OCI-LY1 (cell line): ENCODE data around the gene CLTB.

Experiments used
- H2AFZ ChIP-seq: fragments of 200-600 bp; sonication (generic), shearing (Covaris generic); 2 replicates; pipeline ENCODE4 v1.6.0; 2014; ENCODE audit warnings: antibody characterized with exemption, mild to moderate bottlenecking, low read length
- H3F3A ChIP-seq: fragments of 200-600 bp; sonication (generic), shearing (Covaris generic); 2 replicates; pipeline ENCODE4 v1.6.0; 2014; ENCODE audit warnings: mild to moderate bottlenecking, antibody characterized with exemption, low read length, moderate library complexity; ENCODE audit not compliant: insufficient read depth
- H3K27ac ChIP-seq: fragments of 200-600 bp; sonication (generic); 2 replicates; pipeline ENCODE4 v1.5.1; 2014; ENCODE audit warnings: low read length, mixed run types, mild to moderate bottlenecking, low read depth; ENCODE audit not compliant: poor library complexity, severe bottlenecking
- H3K27me3 ChIP-seq: fragments of 200-600 bp; sonication (generic); 2 replicates; pipeline ENCODE4 v1.6.0; 2014; ENCODE audit warnings: antibody characterized with exemption, mild to moderate bottlenecking, low read length, moderate library complexity; ENCODE audit not compliant: insufficient read depth
- H3K36me3 ChIP-seq: fragments of 200-600 bp; sonication (generic); 2 replicates; pipeline ENCODE4 v1.6.1; 2014; ENCODE audit warnings: mild to moderate bottlenecking, antibody characterized with exemption, low read length, moderate library complexity, mixed read lengths; ENCODE audit not compliant: insufficient read depth
- H3K4me1 ChIP-seq: fragments of 200-600 bp; sonication (generic); 2 replicates; pipeline ENCODE4 v1.5.1; 2014; ENCODE audit warnings: mild to moderate bottlenecking, low read length, moderate library complexity; ENCODE audit not compliant: insufficient read depth, severe bottlenecking
- H3K4me2 ChIP-seq: fragments of 200-600 bp; sonication (generic), shearing (Covaris generic); 2 replicates; pipeline ENCODE4 v1.6.1; 2014; ENCODE audit warnings: low read length
- H3K4me3 ChIP-seq: fragments of 200-600 bp; sonication (generic); 2 replicates; pipeline ENCODE4 v1.5.1; 2014; ENCODE audit warnings: low read length, low read depth, mild to moderate bottlenecking, mixed read lengths; ENCODE audit not compliant: poor library complexity, severe bottlenecking
- H3K79me2 ChIP-seq: fragments of 200-600 bp; shearing (Covaris generic); 2 replicates; pipeline ENCODE4 v1.6.1; 2016; ENCODE audit warnings: mixed run types, low read length, mixed read lengths; ENCODE audit not compliant: insufficient read depth
- H3K9ac ChIP-seq: fragments of 200-600 bp; sonication (generic), shearing (Covaris generic); 2 replicates; pipeline ENCODE4 v1.6.1; 2014; ENCODE audit warnings: mild to moderate bottlenecking, low read length, mixed read lengths
- H3K9me2 ChIP-seq: fragments of 200-600 bp; sonication (generic), shearing (Covaris generic); 2 replicates; pipeline ENCODE4 v1.6.1; 2014; ENCODE audit warnings: low read depth, mild to moderate bottlenecking, low read length, mixed read lengths
- H3K9me3 ChIP-seq: fragments of 200-600 bp; shearing (Covaris generic); 2 replicates; pipeline ENCODE4 v1.6.1; 2014; ENCODE audit warnings: low read length, mixed read lengths
- H4K20me1 ChIP-seq: fragments of 200-600 bp; sonication (generic), shearing (Covaris generic); 2 replicates; pipeline ENCODE4 v1.6.0; 2016; ENCODE audit warnings: mild to moderate bottlenecking, low read length; ENCODE audit not compliant: insufficient read depth
- CTCF ChIP-seq: fragments of 200-600 bp; sonication (generic), shearing (Covaris generic); IDR thresholded peaks from 2 replicates; pipeline ENCODE4 v1.5.1; 2017; ENCODE audit warnings: mild to moderate bottlenecking, antibody characterized with exemption, low read length, moderate library complexity, mixed read lengths
- EZH2 ChIP-seq: fragments of 200-600 bp; sonication (generic), shearing (Covaris generic); IDR thresholded peaks from 2 replicates; pipeline ENCODE4 v1.8.0; 2017; ENCODE audit warnings: borderline replicate concordance, mixed run types, mild to moderate bottlenecking, antibody characterized with exemption, low read length, moderate library complexity, mixed read lengths

The CLTB gene

GRCh38 chr5:176406436-176407052, 9.8 kb downstream of the CLTB start:
- H3K4me2 ChIP-seq, result no peak overlapping the region
- no peak overlapping the region for H3K27ac ChIP-seq
- H2AFZ ChIP-seq, result no peak overlapping the region
- H3K4me1 ChIP-seq, result peaks cover 8% of the 10 kb centered on the region
- no peaks in the 10 kb centered on the region for H3K79me2 ChIP-seq
- H3K4me3 ChIP-seq, result no peak overlapping the region
- H3K9me3 ChIP-seq, result no peaks in the 10 kb centered on the region
- H3K9ac ChIP-seq, result no peak overlapping the region
- H4K20me1 ChIP-seq, result no peaks in the 10 kb centered on the region
- no peaks in the 10 kb centered on the region for H3K9me2 ChIP-seq
- no peaks in the 10 kb centered on the region for H3F3A ChIP-seq
- H3K27me3 ChIP-seq, result no peaks in the 10 kb centered on the region
- peaks cover 20% of the 10 kb centered on the region; the same call in 1 of the 2 replicates for H3K36me3 ChIP-seq
- no peak for TF ChIP-seq CTCF
- TF ChIP-seq EZH2, result no peak

- H3K79me2 ChIP-seq, result no peaks in the 10 kb centered on the region
- no peaks in the 10 kb centered on the region for H3F3A ChIP-seq
- no peak overlapping the region for H3K9ac ChIP-seq
- H3K4me3 ChIP-seq, result no peak overlapping the region
- no peaks in the 10 kb centered on the region for H3K9me2 ChIP-seq
- no peaks in the 10 kb centered on the region for H3K27me3 ChIP-seq
- no peak overlapping the region for H2AFZ ChIP-seq
- TF ChIP-seq EZH2, result no peak
- peak; percentile 20; the same call in 1 of the 2 replicates for TF ChIP-seq CTCF
- no peaks in the 10 kb centered on the region for H4K20me1 ChIP-seq
- peaks cover 20% of the 10 kb centered on the region; the same call in 1 of the 2 replicates for H3K36me3 ChIP-seq
- peaks cover 8% of the 10 kb centered on the region for H3K4me1 ChIP-seq
- no peak overlapping the region for H3K4me2 ChIP-seq
- no peak overlapping the region for H3K27ac ChIP-seq
- H3K9me3 ChIP-seq, result no peaks in the 10 kb centered on the region
Observed at GRCh38 chr5:176405656-176406435, 10.5 kb downstream of the CLTB start.

- TF ChIP-seq CTCF, result no peak
- TF ChIP-seq EZH2, result no peak
- Histone ChIP-seq H3K4me3 (no peak overlapping the region), H3K4me2 (no peak overlapping the region), H3K36me3 (peaks cover 9% of the 10 kb centered on the region; the same call in 1 of the 2 replicates), H3F3A (no peaks in the 10 kb centered on the region), H3K9me3 (no peaks in the 10 kb centered on the region), H3K79me2 (no peaks in the 10 kb centered on the region), H4K20me1 (no peaks in the 10 kb centered on the region), H2AFZ (no peak overlapping the region), H3K9ac (no peak overlapping the region), H3K27ac (no peak overlapping the region), H3K9me2 (no peaks in the 10 kb centered on the region), H3K27me3 (no peaks in the 10 kb centered on the region), H3K4me1 (no peaks in the 10 kb centered on the region)
Observed at GRCh38 chr5:176401281-176402205, 14.8 kb downstream of the CLTB start.
